AG10803 (cell line): ENCODE results near the gene SOWAHB.

ENCODE experiments used
- DNase-seq: peaks from one replicate; pipeline ENCODE4 v3.0.0; 2010; ENCODE audit warnings: low read depth
- H3K4me3 ChIP-seq: 2 replicates; pipeline ENCODE4 v1.5.1; 2011; ENCODE audit warnings: mild to moderate bottlenecking, low read length, control low read depth
- TF ChIP-seq, protein P1 (sequence below): conservative IDR thresholded peaks from 2 replicates; pipeline ENCODE4 v1.5.1; 2011; ENCODE audit warnings: mild to moderate bottlenecking, low read length, control low read depth, inconsistent platforms

Gene SOWAHB

DNA sequence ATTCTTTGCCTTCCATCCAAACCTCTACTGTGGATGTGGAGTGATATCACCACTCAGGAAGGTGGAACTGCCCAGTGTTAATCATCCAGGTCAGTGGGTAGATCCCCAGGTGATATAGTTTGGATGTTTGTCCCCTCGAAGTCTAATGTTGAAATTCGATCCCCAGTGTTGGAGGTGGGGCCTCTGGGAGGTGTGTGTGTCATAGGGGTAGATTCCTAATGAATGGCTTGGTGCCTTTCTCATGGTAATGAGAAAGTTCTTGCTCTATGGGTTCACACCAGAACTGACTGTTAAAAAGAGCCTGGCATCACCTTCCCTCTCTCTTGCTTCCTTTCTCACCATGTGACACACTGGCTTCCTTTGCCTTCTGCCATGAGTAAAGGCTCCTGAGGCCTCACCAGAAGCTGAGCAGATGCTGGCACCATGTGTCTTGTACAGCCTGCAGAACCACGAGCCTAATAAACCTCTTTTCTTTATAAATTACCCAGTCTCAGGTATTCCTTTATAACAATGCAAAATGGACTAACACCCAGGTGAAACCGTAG is 6.8 kb upstream of the SOWAHB start:
- H3K4me3 ChIP-seq: no peak overlapping the region
- TF ChIP-seq, protein P1, sequence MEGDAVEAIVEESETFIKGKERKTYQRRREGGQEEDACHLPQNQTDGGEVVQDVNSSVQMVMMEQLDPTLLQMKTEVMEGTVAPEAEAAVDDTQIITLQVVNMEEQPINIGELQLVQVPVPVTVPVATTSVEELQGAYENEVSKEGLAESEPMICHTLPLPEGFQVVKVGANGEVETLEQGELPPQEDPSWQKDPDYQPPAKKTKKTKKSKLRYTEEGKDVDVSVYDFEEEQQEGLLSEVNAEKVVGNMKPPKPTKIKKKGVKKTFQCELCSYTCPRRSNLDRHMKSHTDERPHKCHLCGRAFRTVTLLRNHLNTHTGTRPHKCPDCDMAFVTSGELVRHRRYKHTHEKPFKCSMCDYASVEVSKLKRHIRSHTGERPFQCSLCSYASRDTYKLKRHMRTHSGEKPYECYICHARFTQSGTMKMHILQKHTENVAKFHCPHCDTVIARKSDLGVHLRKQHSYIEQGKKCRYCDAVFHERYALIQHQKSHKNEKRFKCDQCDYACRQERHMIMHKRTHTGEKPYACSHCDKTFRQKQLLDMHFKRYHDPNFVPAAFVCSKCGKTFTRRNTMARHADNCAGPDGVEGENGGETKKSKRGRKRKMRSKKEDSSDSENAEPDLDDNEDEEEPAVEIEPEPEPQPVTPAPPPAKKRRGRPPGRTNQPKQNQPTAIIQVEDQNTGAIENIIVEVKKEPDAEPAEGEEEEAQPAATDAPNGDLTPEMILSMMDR: no peak
- DNase-seq: no peak

DNA sequence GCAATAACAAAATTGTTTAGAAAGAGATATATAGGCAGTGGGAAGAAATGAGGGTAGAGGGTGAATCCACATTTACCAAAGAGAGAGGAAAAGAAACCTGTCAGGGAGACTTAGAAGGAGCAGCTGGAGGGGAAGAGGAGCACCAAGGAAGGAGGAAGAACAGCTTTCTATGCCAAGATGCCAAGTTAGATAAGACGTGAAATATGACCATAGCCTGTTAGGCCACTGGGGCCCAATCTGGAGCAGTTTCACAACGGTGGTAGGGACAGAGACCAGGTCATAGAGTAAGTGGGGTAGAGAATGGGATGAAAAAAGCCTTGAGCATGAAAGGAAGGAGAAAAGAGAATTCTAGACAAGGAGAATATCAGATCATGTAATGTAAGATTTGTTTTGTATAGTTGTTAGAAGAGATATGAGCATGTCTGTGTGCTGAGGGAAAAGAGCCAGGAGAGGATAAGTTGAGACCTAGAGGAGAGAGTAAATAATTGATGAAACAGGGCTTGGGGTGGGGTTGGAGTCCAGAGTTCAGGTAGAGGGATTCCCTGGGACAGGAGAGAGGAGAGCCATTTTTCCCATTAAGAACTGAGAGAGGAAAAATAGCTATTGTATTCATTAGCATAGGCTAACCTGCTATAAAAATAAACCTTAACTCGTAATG is 4.4 kb upstream of the SOWAHB start:
- TF ChIP-seq, protein P1: no peak
- no peak for DNase-seq
- no peak overlapping the region for H3K4me3 ChIP-seq

DNA sequence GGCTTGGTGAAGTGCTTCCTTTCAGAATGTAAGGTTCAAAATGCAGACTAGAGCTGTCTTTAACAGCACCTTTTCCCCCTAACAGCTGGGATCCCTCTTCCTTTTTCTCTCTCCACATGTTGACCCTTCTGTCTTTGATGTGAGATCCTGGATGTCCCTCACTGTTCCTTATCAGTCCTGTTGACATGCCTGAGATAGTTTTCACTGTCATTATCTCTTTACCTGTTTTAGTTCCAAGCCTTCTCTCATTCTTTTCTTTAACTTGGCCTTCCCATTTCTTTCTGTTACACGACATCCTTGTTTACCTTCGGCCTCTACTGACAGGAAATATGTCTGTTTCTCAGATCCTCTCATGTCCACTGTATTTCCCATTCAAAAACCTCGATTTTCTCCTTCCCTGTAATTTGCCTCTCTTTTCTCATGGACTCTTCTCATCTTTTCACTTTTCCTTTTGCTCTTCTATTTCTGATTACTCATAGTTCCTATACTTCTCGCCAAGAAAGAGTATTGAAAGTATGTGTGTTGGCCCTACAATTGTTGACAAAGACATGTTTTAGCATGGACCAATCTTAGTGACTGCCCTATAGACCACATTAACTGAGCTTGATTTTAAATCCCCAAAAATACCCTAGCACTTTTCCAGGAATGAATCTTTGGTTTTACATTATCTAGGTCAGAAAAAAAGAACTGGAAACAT is 1.2 kb upstream of the SOWAHB start:
- TF ChIP-seq, protein P1: no peak
- no peak overlapping the region for H3K4me3 ChIP-seq
- peak; percentile 29 for DNase-seq

DNA sequence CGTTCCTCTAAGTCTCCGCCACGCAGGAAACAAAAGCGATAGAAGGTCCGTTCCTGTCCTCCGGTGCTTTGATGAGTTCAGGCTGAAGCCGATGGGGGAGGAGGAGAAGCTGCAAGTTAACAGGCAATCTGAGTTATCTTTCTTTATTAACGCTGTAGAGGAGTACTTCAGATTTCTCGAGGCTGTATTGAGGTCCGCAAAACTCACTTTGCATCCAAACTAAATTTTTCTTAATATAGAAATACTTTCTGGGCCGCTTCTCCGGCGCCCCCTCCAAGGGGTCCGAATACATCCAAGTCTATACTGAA is 395 bp upstream of the SOWAHB start:
- no peak for DNase-seq
- TF ChIP-seq, protein P1: no peak
- peak overlapping the region; percentile 46 for H3K4me3 ChIP-seq

DNA sequence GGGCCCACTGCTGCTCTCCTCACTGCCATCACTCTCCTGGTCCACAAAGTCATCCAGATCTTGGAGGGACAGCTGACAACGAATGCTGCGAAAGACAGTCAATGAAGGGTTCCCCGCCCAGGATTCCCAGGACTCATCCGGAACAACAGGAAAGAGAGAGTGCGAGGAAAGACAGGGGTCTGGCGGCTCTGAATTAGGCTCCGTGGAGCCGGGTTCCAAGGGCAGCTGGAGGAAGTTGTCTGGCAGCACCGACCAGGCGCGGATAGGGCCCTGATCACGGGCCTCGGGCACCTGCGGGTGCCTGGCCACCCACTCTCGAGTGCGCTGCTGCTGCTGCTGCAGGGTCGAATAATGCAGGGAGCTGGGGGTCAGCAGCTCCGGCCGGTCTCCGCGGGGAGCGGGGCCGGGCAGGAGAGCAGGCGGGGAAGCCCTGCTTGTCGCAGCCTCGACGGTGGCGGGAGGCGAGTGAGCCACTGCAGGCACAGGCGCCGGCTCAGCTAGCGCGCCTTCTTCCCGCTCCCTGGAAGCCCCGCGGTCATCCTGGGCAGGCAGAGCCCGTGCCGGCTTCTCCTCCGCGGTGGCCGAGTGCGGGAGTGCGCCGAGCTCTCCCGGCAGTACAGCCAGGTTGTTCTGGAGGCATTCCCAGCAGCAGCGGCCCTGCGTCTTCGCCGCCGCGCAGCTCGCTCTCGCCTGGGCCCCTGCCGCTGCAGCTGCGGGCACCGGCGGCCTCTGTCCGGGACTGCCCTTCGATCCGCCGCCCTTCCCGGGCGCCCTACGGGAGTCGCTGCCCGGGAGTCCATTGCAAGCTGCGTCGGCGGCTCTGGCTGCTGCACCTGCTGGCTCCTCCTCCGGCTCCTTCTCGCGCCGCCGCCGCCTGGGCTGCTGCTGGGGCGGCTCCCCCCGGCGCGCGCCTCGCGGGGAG is 1.1 kb downstream of the SOWAHB start:
- DNase-seq: peak; percentile 9
- TF ChIP-seq, protein P1: no peak
- peak overlapping the region; percentile 25 for H3K4me3 ChIP-seq

DNA sequence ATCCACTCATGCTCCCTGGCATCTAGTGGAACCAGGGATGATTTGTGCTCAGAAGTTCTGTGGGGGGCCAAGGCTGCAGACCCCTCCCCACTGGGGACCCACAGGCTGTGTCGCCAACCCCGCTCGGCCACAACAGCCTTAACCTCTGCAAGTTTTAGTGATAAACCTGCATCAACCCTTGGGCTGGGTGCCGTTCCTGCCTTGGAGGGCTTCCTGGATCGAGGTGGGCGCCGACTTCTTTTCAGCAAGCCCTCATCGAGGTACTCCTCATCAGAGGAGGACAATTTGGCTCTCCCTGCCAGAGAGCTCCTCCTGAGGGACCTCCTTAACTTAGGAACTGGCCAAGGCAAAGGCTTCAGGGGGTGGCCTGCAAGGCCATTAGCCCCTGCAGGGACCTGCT is 1.9 kb downstream of the SOWAHB start:
- no peak overlapping the region for H3K4me3 ChIP-seq
- no peak for DNase-seq
- TF ChIP-seq, protein P1: no peak
